CD14-positive monocyte (primary cell): ENCODE results near the gene FYTTD1. TPM values are rescaled to one million over a fixed set of nuclear protein-coding genes. Genes with fewer than 3 reads are reported as not detected.

Experiments used
- DNase-seq, 3 donors: peaks; one replicate each; pipeline ENCODE4 v3.0.0-alpha.2; 2011 to 2022
- H2AFZ ChIP-seq: 2 replicates; pipeline ENCODE4 v1.6.0; 2012; ENCODE audit warnings: mild to moderate bottlenecking, low read depth, low read length, inconsistent platforms; ENCODE audit not compliant: insufficient read depth, poor library complexity, severe bottlenecking
- H3K27ac ChIP-seq, 2 donors: 1 replicate in 1 of 2; 2 replicates in 1 of 2; pipeline ENCODE4 v1.5.1; 2012 to 2013; ENCODE audit warnings: low read length in 2 of 2, control low read depth in 1 of 2, inconsistent platforms in 1 of 2, low read depth in 1 of 2, mild to moderate bottlenecking in 1 of 2
- H3K27me3 ChIP-seq, 2 donors: one replicate each; pipeline versions ENCODE4 v1.6.0 to v1.6.1; 2011 to 2013; ENCODE audit warnings: low read length in 2 of 2; ENCODE audit not compliant: control insufficient read depth in 2 of 2, insufficient read depth in 2 of 2
- H3K36me3 ChIP-seq, 2 donors: replicated peaks in 1 of 2; 1 replicate in 1 of 2; 2 replicates in 1 of 2; pipeline versions ENCODE4 v1.5.1 to v1.6.1; 2012 to 2013; ENCODE audit warnings: low read length in 2 of 2, control low read depth in 1 of 2, inconsistent platforms in 1 of 2, mild to moderate bottlenecking in 1 of 2; ENCODE audit not compliant: insufficient read depth in 2 of 2, control insufficient read depth in 1 of 2
- H3K4me1 ChIP-seq, 2 donors: 1 replicate in 1 of 2; 2 replicates in 1 of 2; pipeline versions ENCODE4 v1.5.1 to v1.6.1; 2012 to 2013; ENCODE audit warnings: low read length in 2 of 2, control low read depth in 1 of 2, inconsistent platforms in 1 of 2, mild to moderate bottlenecking in 1 of 2, moderate library complexity in 1 of 2; ENCODE audit not compliant: insufficient read depth in 2 of 2, control insufficient read depth in 1 of 2
- H3K4me2 ChIP-seq: replicated peaks from 2 replicates; pipeline ENCODE3; 2012; ENCODE audit warnings: low read length, moderate library complexity, mild to moderate bottlenecking; ENCODE audit not compliant: poor library complexity, severe bottlenecking; ENCODE audit errors: extremely low read depth
- H3K4me3 ChIP-seq, 3 experiments: fragments of 200-600 bp in 1 of 3; sonication (generic) in 1 of 3; replicated peaks in 1 of 3; 1 replicate in 2 of 3; 2 replicates in 1 of 3; pipeline ENCODE4 v1.5.1; 2011 to 2013; ENCODE audit warnings: low read length in 3 of 3, mild to moderate bottlenecking in 3 of 3, control low read depth in 2 of 3, low read depth in 2 of 3, inconsistent platforms in 1 of 3, moderate library complexity in 1 of 3
- H3K79me2 ChIP-seq: 2 replicates; pipeline ENCODE4 v1.6.0; 2012; ENCODE audit warnings: mild to moderate bottlenecking, control low read depth, inconsistent platforms, low read length, moderate library complexity; ENCODE audit not compliant: insufficient read depth
- H3K9ac ChIP-seq: 2 replicates; pipeline ENCODE4 v1.6.0; 2017; ENCODE audit warnings: low read length, mild to moderate bottlenecking; ENCODE audit not compliant: insufficient read depth, poor library complexity, severe bottlenecking
- H3K9me3 ChIP-seq, 2 donors: replicated peaks in 1 of 2; 1 replicate in 1 of 2; 2 replicates in 1 of 2; pipeline versions ENCODE4 v1.5.1 to v1.6.1; 2012 to 2013; ENCODE audit warnings: low read length in 2 of 2, control low read depth in 1 of 2; ENCODE audit not compliant: control insufficient read depth in 1 of 2, insufficient read depth in 1 of 2
- H4K20me1 ChIP-seq: 2 replicates; pipeline ENCODE4 v1.6.0; 2012; ENCODE audit warnings: mild to moderate bottlenecking, low read length, control low read depth, moderate library complexity; ENCODE audit not compliant: insufficient read depth
- H3K27ac Mint-ChIP-seq, 7 donors: one replicate each; pipeline ENCODE4 v1.8.0; 2020; ENCODE audit warnings: mild to moderate bottlenecking in 7 of 7, mixed read lengths in 7 of 7, moderate library complexity in 6 of 7, inconsistent platforms in 2 of 7
- H3K27me3 Mint-ChIP-seq, 3 donors: one replicate each; pipeline ENCODE4 v1.8.0; 2021 to 2022; ENCODE audit warnings: low read depth in 3 of 3, mild to moderate bottlenecking in 3 of 3, mixed read lengths in 3 of 3, moderate library complexity in 3 of 3, inconsistent platforms in 1 of 3
- H3K36me3 Mint-ChIP-seq, 2 donors: one replicate each; pipeline ENCODE4 v1.8.0; 2020; ENCODE audit warnings: mixed read lengths in 2 of 2, inconsistent platforms in 1 of 2, mild to moderate bottlenecking in 1 of 2
- H3K4me1 Mint-ChIP-seq: one replicate; pipeline ENCODE4 v1.8.0; 2020; ENCODE audit warnings: mild to moderate bottlenecking, mixed read lengths
- H3K4me3 Mint-ChIP-seq, 2 donors: one replicate each; pipeline ENCODE4 v1.8.0; 2020; ENCODE audit warnings: mild to moderate bottlenecking in 2 of 2, mixed read lengths in 2 of 2, moderate library complexity in 1 of 2
- H3K9me3 Mint-ChIP-seq, 7 donors: one replicate each; pipeline ENCODE4 v1.8.0; 2020 to 2022; ENCODE audit warnings: mixed read lengths in 7 of 7, mild to moderate bottlenecking in 6 of 7, moderate library complexity in 6 of 7, inconsistent platforms in 2 of 7
- CTCF ChIP-seq: fragments of 200-600 bp; IDR thresholded peaks from one replicate; pipeline ENCODE4 v1.8.0; 2022; ENCODE audit warnings: antibody characterized with exemption, mild to moderate bottlenecking
- WGBS: methylation state at CpG from one replicate; pipeline ENCODE4 v1.1.5; 2013; ENCODE audit warnings: missing lambda C conversion rate; ENCODE audit not compliant: insufficient coverage; 5-methylcytosine and 5-hydroxymethylcytosine counted together
- intact Hi-C, 2 donors: fragments of 100-400 bp; cut with micrococcal nuclease; formaldehyde crosslinking; loops; one replicate each; pipeline versions ENCODE4 v1.15.0 to v1.15.1; 2023
- polyA plus RNA-seq, 3 donors: library from polyadenylated mRNA; depleted of rRNA in 1 of 3; unstranded in 2 of 3; stranded (reverse) in 1 of 3; fragments of 300-500 nt in 2 of 3; fragments of >200 nt in 1 of 3; fragmentation: Illumina TruSeq in 2 of 3; gene quantifications; 1 replicate in 2 of 3; 2 replicates in 1 of 3; pipeline ENCODE4 v1.2.3, GENCODE V29; 2012 to 2021

FYTTD1 gene
- polyA plus RNA-seq, 3 donors = 11.5 to 73.2 (median 59.4) TPM

GRCh38 chr3:197737749-197738462, 11.8 kb upstream of the FYTTD1 start:
- no peak for TF ChIP-seq CTCF
- Histone ChIP-seq H3K4me1 (peaks cover 28 to 33% of the 10 kb centered on the region in 2 donors), H3K9me3 (no peaks in the 10 kb centered on the region), H3K4me2 (peak overlapping the region; percentile 98), H3K4me3 (peak overlapping the region in 2 of 3 experiments; percentile 64 to 94), H3K36me3 (peaks cover 0 to 3% of the 10 kb centered on the region in 2 donors), H3K9ac (peak overlapping the region; percentile 81), H3K27ac (peak overlapping the region in 1 of 2 donors; percentile 82), H2AFZ (peak overlapping the region; percentile 99), H3K27me3 (no peaks in the 10 kb centered on the region), H4K20me1 (peaks cover 16% of the 10 kb centered on the region), H3K79me2 (peaks cover 34% of the 10 kb centered on the region)
- Mint-ChIP-seq H3K27me3 (peaks cover 2 to 7% (median 2%) of the 10 kb centered on the region in 3 donors), H3K36me3 (peaks cover 2 to 3% of the 10 kb centered on the region in 2 donors), H3K4me3 (peak overlapping the region; percentile 94 to 96), H3K27ac (peak overlapping the region in 2 of 7 donors; percentile 87 to 89), H3K9me3 (no peaks in the 10 kb centered on the region), H3K4me1 (peaks cover 27% of the 10 kb centered on the region)
- intact Hi-C loops = loop anchor here in 1 of 2 donors (2.0 kb wide), 1 partner anchor 13 kb away; no protein-coding TSS in a partner anchor
- 61% methylated on average over 6 of the region's 11 CpGs for WGBS
- no peak for DNase-seq

GRCh38 chr3:197742787-197743186, 6.9 kb upstream of the FYTTD1 start:
- intact Hi-C loops = no loop called here
- Mint-ChIP-seq H3K4me3 (no peak overlapping the region), H3K27ac (no peak overlapping the region), H3K4me1 (peaks cover 19% of the 10 kb centered on the region), H3K27me3 (peaks cover 3 to 11% (median 5%) of the 10 kb centered on the region in 3 donors), H3K9me3 (peaks cover 0 to 7% (median 3%) of the 10 kb centered on the region in 7 donors), H3K36me3 (peaks cover 4% of the 10 kb centered on the region in 2 donors)
- H3K27ac ChIP-seq = no peak overlapping the region
- no peak overlapping the region for H3K4me2 ChIP-seq
- DNase-seq = no peak
- H3K9ac ChIP-seq = no peak overlapping the region
- no peaks in the 10 kb centered on the region for H3K36me3 ChIP-seq
- H3K27me3 ChIP-seq = no peaks in the 10 kb centered on the region
- no peaks in the 10 kb centered on the region for H3K9me3 ChIP-seq
- H2AFZ ChIP-seq = no peak overlapping the region
- peaks cover 19 to 20% of the 10 kb centered on the region in 2 donors for H3K4me1 ChIP-seq
- no peaks in the 10 kb centered on the region for H3K79me2 ChIP-seq
- peaks cover 3% of the 10 kb centered on the region for H4K20me1 ChIP-seq
- 100% methylated on average over 2 of the region's 3 CpGs for WGBS
- H3K4me3 ChIP-seq = no peak overlapping the region
- no peak for TF ChIP-seq CTCF
